Urothelium cell line (cell line): ENCODE data around the gene FHAD1.

Experiments used
- DNase-seq: peaks from one replicate; pipeline ENCODE4 v3.0.0; 2011; ENCODE audit warnings: low spot score, mixed read lengths
- FAIRE-seq: peaks from 2 replicates; lab custom pipeline; 2011; peaks lifted over from hg19 to GRCh38; lab: Jason Lieb, UNC

The FHAD1 gene

GRCh38 chr1:15324869-15325335 is 77.9 kb downstream of the FHAD1 start:
- no peak for FAIRE-seq
- DNase-seq: no peak

DNA sequence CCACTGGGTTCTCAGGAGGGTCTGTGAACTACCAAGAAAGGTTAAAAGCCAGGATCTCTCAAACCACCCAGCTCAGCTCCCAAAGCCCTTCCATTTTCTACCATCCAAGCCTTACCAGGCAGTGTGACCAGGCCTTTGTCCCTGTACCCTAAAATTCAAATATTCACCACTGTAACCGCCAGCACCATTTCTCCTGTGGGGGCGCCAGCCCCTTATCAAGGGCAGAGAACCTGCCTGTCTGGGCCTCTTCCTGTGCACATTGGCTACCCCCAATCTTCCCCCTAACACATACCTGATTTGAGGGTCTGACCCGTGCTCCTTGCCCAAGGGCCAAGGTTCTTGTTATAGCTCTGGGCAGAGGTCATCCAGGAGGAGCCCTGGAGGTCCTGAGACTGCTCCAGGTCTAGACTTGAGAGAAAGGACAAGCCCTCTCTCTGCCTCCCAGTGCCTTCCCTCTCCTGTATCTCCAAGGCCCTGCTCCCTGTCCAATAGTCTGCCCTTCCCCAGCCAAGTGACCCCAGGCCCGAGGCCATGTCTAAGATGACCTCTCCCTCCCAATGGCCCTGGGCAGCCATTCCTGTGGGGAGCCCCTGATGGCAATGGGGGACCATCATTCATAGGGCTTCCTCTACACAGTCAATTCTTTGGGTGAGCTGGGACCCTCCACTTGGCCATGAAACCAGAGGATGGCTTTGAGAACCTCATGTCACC is 78.5 kb downstream of the FHAD1 start:
- no peak for DNase-seq
- FAIRE-seq: no peak

GRCh38 chr1:15326691-15327588 is 79.9 kb downstream of the FHAD1 start:
- FAIRE-seq: no peak
- DNase-seq: no peak

- FAIRE-seq (no peak), DNase-seq (no peak)
Observed at GRCh38 chr1:15328351-15329103, 81.5 kb downstream of the FHAD1 start.

DNA sequence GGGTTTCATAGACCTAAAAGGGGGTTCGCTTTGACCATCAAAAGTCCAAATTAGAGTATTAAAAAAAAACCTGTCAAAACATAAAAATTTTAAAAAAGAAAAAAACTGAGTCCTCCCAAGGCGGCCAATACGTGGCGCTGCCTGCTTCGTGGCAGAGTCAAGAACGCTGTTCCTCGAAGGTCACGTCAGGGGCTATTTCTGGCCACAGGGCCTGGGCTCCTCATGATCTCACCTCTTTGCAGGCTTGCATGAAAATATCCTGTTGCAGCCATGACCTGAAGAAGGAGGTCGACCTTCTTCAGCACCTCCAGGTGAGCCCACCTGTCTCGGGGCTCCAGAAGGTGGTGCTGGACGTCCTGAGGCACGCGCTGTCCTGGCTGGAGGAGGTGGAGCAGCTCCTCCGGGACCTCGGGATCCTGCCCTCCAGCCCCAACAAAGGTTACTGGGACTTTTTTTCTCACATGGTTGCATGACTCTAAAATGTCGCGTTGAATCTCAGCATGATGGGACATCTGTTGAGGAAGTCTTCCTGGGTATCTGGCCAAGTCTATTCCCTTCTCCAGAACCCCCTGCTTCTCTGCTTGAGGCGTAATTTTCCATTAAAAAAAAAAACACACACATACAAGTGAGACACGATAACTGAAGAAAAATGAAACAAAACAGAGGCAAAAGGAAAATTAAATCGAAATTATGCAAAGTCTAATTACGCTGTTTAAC is 82.2 kb downstream of the FHAD1 start:
- FAIRE-seq (no peak), DNase-seq (no peak)

GRCh38 chr1:15330028-15330427 is 83.0 kb downstream of the FHAD1 start:
- DNase-seq: no peak
- no peak for FAIRE-seq

DNA sequence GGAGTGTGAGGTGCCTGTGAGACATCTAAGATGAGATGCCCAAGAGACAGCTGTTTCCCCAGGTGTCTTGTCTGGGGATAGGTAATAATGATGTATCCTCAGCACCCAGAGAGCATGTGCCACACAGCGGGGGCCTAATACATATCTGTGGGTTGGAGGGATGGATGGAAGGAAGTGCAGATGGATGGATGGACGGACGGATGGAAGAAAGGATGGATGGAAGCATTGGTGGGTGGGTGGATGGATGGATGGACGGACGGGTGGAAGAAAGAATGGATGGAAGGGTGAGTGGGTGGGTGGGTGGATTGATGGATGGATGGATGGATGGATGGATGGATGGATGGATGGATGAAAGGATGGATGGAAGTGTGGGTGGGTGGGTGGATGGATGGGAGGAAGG is 84.2 kb downstream of the FHAD1 start:
- FAIRE-seq (no peak), DNase-seq (no peak)

DNA sequence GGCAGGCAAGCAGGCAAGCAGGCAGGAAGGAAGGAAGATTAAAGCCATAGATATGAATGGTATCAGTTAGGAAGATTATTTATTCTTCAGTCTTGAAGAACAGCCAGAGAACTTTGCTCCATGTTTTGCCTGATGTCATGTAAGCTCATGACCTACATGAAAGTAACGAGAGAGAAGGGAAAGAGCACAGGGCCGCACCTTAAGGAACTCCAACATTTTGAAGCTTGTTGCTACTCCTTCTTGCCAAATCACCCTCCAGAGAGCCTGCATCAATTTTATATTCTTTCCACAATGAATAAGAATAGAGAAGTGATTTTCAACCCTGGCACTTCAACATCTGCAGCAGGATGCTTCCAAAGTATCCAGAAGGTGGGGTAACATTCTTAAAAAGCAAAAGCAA is 84.7 kb downstream of the FHAD1 start:
- no peak for FAIRE-seq
- DNase-seq: no peak

- no peak for FAIRE-seq
- no peak for DNase-seq
Observed at GRCh38 chr1:15332525-15332924, 85.5 kb downstream of the FHAD1 start.

GRCh38 chr1:15332952-15333715 is 86.1 kb downstream of the FHAD1 start:
- DNase-seq (no peak), FAIRE-seq (no peak)

- DNase-seq (no peak), FAIRE-seq (no peak)
Observed at GRCh38 chr1:15334995-15335394, 88.0 kb downstream of the FHAD1 start.

DNA sequence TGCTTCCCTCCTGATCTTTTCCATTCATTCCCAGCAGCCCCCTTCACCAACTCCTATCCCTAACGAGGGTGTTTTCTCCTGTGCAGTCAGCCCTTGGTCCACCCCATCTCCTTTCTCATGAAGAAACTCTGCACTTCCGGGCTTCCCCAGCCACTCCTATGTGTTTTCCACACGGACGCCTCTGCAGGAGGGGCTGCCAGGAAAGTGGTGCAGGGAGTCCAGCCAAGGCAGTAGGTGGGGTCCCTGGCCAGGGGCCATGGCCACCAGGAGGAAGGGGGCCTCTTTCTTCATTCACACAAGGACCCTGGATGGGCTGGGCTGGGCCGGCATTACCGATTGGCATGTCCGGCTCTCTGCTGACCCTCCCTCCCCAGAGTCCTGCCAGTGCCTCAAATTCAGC is 89.8 kb downstream of the FHAD1 start:
- DNase-seq (no peak), FAIRE-seq (no peak)

DNA sequence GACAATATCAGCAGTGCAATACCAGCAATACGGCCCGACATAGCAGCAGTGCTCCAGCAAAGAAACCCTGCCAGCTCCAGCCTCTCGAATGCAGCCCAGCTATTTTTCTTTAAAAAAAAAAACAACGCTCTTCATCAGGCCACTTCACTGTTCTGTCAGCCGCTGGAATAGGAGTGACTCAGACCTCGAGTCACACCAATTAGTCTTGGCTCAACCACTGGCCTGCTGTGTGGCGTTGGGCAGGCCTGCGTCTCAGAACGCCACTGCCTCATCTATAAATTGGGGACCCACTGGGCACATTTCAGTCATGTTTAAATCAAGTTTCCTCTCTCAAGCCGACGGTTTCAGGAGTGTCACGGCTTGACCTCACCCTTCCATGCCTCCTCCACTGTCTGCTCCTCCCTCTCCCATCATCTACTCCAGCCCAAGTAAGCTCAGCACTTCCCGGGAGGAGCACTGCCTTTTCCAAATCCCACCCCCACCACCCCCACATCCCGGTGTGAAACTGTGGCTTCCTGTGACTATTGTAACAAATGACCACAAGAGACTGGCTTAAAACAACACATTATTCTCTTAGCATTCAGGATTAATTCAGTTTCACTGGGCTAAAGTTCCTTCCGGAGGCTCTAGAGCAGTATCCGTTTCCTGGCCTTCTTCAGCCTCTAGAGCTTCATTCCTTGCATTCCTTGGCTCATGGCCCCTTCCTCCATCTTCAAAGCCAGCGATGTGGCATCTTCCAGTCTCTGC is 90.8 kb downstream of the FHAD1 start:
- DNase-seq (peak; percentile 83), FAIRE-seq (no peak)

DNA sequence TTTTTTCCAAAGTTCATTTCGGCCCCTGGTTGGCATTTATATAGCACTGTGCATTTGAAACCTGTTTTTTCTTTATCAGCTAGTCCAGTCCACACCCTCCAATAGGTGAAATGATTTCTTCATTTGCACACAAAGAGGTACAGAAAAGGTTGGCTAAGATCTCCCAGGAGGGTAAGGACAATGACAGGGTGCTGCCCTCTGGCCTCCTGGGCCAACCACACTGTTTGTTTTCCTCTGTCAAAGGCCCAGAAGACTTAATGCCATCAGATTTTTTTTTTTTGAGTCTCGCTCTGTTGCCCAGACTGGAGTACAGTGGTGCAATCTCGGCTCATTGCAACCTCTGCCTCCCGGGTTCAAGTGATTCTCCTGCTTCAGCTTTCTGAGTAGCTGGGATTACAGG is 92.5 kb downstream of the FHAD1 start:
- FAIRE-seq (no peak), DNase-seq (no peak)

- DNase-seq: no peak
- no peak for FAIRE-seq
Observed at GRCh38 chr1:15341228-15341627, 94.2 kb downstream of the FHAD1 start.

DNA sequence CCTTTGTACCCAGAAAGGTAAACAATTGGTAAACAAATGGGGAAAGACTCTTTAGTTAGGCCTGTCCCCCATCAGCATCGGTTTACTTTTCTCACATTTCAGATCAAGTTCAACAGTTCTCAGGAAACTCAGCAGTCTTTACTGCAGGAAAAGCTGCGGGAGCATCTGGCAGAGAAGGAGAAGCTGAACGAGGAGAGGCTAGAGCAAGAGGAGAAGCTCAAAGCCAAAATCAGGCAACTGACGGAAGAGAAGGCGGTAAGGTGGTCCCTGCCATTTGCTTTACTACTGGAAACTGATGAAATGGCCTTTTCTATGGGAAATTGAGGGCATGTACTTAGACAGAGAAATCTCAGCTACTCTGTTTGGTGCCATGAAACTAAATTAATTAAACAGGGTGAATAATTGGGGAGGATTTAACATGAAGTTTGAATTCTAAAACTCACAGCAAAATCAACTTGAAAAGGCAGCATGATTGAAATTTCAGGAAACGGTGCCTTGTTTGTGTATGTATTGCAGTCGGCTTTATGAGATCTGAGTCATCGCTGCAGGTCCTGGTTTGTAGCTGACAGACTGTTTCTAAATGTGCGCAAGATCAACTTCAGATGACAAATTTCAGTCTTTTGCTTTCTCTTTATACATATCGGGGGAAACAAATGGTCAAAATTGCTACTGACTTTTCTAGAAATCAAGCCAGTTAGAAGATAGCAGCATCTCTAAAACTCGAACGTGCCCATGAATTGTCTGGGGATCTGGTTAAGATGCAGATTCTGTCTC is 94.8 kb downstream of the FHAD1 start:
- DNase-seq (peak; percentile 43), FAIRE-seq (no peak)

- FAIRE-seq (no peak), DNase-seq (no peak)
Observed at GRCh38 chr1:15342408-15342967, 95.5 kb downstream of the FHAD1 start.

- FAIRE-seq (no peak), DNase-seq (no peak)
Observed at GRCh38 chr1:15343099-15343498, 96.1 kb downstream of the FHAD1 start.
